H1 (cell line): ENCODE measurements around the gene IRGC. TPM values are rescaled to one million over a fixed set of nuclear protein-coding genes. Genes with fewer than 3 reads are reported as not detected.

Source experiments
- CTCF ChIA-PET: fragments of 300-600 bp; sonication (Branson Sonifier 250); formaldehyde crosslinking; loops from one replicate; lab custom pipeline; 2021; ENCODE audit not compliant: partially characterized antibody; lab: Charles Lee
- POLR2A ChIA-PET: fragments of 300-600 bp; sonication (Branson Sonifier 250); formaldehyde crosslinking; loops from one replicate; lab custom pipeline; 2021; ENCODE audit warnings: inconsistent platforms; ENCODE audit not compliant: partially characterized antibody; lab: Charles Lee
- DNase-seq, 2 experiments: peaks; one replicate each; pipeline versions ENCODE4 v3.0.0 to v3.0.0-alpha.2; 2010 to 2022; ENCODE audit warnings: low spot score in 2 of 2, low read depth in 1 of 2, mixed read lengths in 1 of 2
- FAIRE-seq: peaks from 2 replicates; lab custom pipeline; 2011; peaks lifted over from hg19 to GRCh38; lab: Jason Lieb, UNC
- H2AFZ ChIP-seq: 2 replicates; pipeline ENCODE4 v1.8.1; 2012; ENCODE audit warnings: low read length, inconsistent platforms
- H2AK5ac ChIP-seq: 2 replicates; pipeline ENCODE4 v1.6.1; 2013; ENCODE audit warnings: low read depth, low read length
- H2BK120ac ChIP-seq: replicated peaks from 2 replicates; pipeline ENCODE3; 2013; ENCODE audit warnings: low read depth, low read length, inconsistent platforms
- H2BK12ac ChIP-seq: 2 replicates; pipeline ENCODE4 v1.6.1; 2013; ENCODE audit warnings: low read depth, low read length
- H2BK15ac ChIP-seq: 2 replicates; pipeline ENCODE4 v1.6.1; 2013; ENCODE audit warnings: low read length
- H2BK20ac ChIP-seq: 2 replicates; pipeline ENCODE4 v1.6.1; 2013; ENCODE audit warnings: low read length
- H2BK5ac ChIP-seq: 2 replicates; pipeline ENCODE4 v1.6.1; 2013; ENCODE audit warnings: low read depth, low read length
- H3K14ac ChIP-seq: 2 replicates; pipeline ENCODE4 v1.6.1; 2013; ENCODE audit warnings: inconsistent platforms; ENCODE audit not compliant: insufficient read length
- H3K18ac ChIP-seq: 2 replicates; pipeline ENCODE4 v1.6.1; 2013; ENCODE audit warnings: low read length; ENCODE audit errors: extremely low read depth
- H3K23ac ChIP-seq: 2 replicates; pipeline ENCODE4 v1.6.1; 2013; ENCODE audit warnings: inconsistent platforms; ENCODE audit not compliant: insufficient read length
- H3K23me2 ChIP-seq: 2 replicates; pipeline ENCODE4 v1.6.1; 2013; ENCODE audit warnings: low read depth, low read length
- H3K27ac ChIP-seq: 2 replicates; pipeline ENCODE4 v1.6.1; 2011; ENCODE audit warnings: low read depth, low read length, inconsistent platforms
- H3K27me3 ChIP-seq, 4 experiments: replicated peaks in 1 of 4; 1 replicate in 1 of 4; 2 replicates in 3 of 4; pipeline versions ENCODE4 v1.6.1 to v1.8.1; 2011 to 2013; ENCODE audit warnings: low read length in 3 of 4, mild to moderate bottlenecking in 3 of 4, inconsistent platforms in 2 of 4, mixed read lengths in 2 of 4, moderate library complexity in 1 of 4; ENCODE audit not compliant: control insufficient read depth in 3 of 4, insufficient read depth in 3 of 4; ENCODE audit errors: extremely low read depth in 1 of 4
- H3K36me3 ChIP-seq, 4 experiments: 2 replicates each; pipeline versions ENCODE4 v1.6.1 to v1.8.1; 2011 to 2013; ENCODE audit warnings: mild to moderate bottlenecking in 4 of 4, low read length in 3 of 4, moderate library complexity in 2 of 4, control low read depth in 1 of 4, inconsistent platforms in 1 of 4; ENCODE audit not compliant: insufficient read depth in 4 of 4, control insufficient read depth in 2 of 4
- H3K4ac ChIP-seq: replicated peaks from 2 replicates; pipeline ENCODE3; 2013; ENCODE audit warnings: low read length, low read depth, mixed read lengths, inconsistent platforms; ENCODE audit not compliant: insufficient read length
- H3K4me1 ChIP-seq, 4 experiments: replicated peaks in 1 of 4; 1 replicate in 1 of 4; 2 replicates in 3 of 4; pipeline versions ENCODE4 v1.6.1 to v1.8.1; 2011 to 2013; ENCODE audit warnings: low read length in 3 of 4, inconsistent platforms in 2 of 4, mixed read lengths in 1 of 4; ENCODE audit not compliant: insufficient read depth in 4 of 4, control insufficient read depth in 3 of 4
- H3K4me2 ChIP-seq, 2 experiments: 2 replicates each; pipeline versions ENCODE4 v1.6.1 to v1.8.1; 2011 to 2013; ENCODE audit warnings: low read depth in 2 of 2, low read length in 2 of 2, control low read depth in 1 of 2, inconsistent platforms in 1 of 2, mild to moderate bottlenecking in 1 of 2; ENCODE audit not compliant: insufficient read depth in 1 of 2
- H3K4me3 ChIP-seq, 4 experiments: fragments of 200-600, 300-600 bp in 1 of 4; sonication (generic), shearing (Covaris generic), sonication (Bioruptor Twin) in 1 of 4; 2 replicates each; pipeline versions ENCODE4 v1.5.1 to v1.8.1; 2011 to 2016; ENCODE audit warnings: low read length in 4 of 4, low read depth in 3 of 4, control low read depth in 2 of 4, inconsistent platforms in 2 of 4, mild to moderate bottlenecking in 2 of 4, mixed read lengths in 1 of 4, moderate library complexity in 1 of 4; ENCODE audit not compliant: insufficient read depth in 2 of 4; ENCODE audit errors: extremely low read depth in 1 of 4
- H3K56ac ChIP-seq: replicated peaks from 2 replicates; pipeline ENCODE3; 2013; ENCODE audit warnings: low read depth, mild to moderate bottlenecking, mixed read lengths, low read length, inconsistent platforms; ENCODE audit not compliant: insufficient read length
- H3K79me1 ChIP-seq: 2 replicates; pipeline ENCODE4 v1.6.1; 2013; ENCODE audit warnings: low read depth, low read length, control low read depth
- H3K79me2 ChIP-seq, 2 experiments: 2 replicates each; pipeline versions ENCODE4 v1.6.1 to v1.8.1; 2012 to 2013; ENCODE audit warnings: low read length in 2 of 2, mild to moderate bottlenecking in 2 of 2, inconsistent platforms in 1 of 2; ENCODE audit not compliant: insufficient read depth in 2 of 2, control insufficient read depth in 1 of 2
- H3K9ac ChIP-seq, 4 experiments: replicated peaks in 1 of 4; 1 replicate in 1 of 4; 2 replicates in 3 of 4; pipeline versions ENCODE4 v1.6.1 to v1.8.1; 2011 to 2013; ENCODE audit warnings: low read depth in 3 of 4, low read length in 3 of 4, control low read depth in 2 of 4, mild to moderate bottlenecking in 2 of 4, moderate library complexity in 2 of 4, inconsistent platforms in 1 of 4; ENCODE audit errors: extremely low read depth in 1 of 4
- H3K9me3 ChIP-seq, 2 experiments: 2 replicates each; pipeline versions ENCODE4 v1.6.1 to v1.8.1; 2012 to 2013; ENCODE audit warnings: mild to moderate bottlenecking in 2 of 2, moderate library complexity in 2 of 2, control low read depth in 1 of 2, inconsistent platforms in 1 of 2, low read depth in 1 of 2, low read length in 1 of 2, mixed read lengths in 1 of 2; ENCODE audit not compliant: insufficient read depth in 2 of 2
- H4K20me1 ChIP-seq, 2 experiments: replicated peaks in 1 of 2; 2 replicates each; pipeline versions ENCODE3 to v1.8.1; 2011 to 2013; ENCODE audit warnings: inconsistent platforms in 2 of 2, low read length in 2 of 2, mild to moderate bottlenecking in 1 of 2; ENCODE audit not compliant: insufficient read depth in 2 of 2, control insufficient read depth in 1 of 2
- H4K5ac ChIP-seq: 2 replicates; pipeline ENCODE4 v1.6.1; 2013; ENCODE audit warnings: low read length, low read depth, mixed read lengths, inconsistent platforms; ENCODE audit not compliant: insufficient read length
- H4K8ac ChIP-seq: 2 replicates; pipeline ENCODE4 v1.8.0; 2013; ENCODE audit warnings: mild to moderate bottlenecking, moderate library complexity, low read length, inconsistent platforms; ENCODE audit not compliant: insufficient read depth; ENCODE audit errors: extremely low read depth
- H4K91ac ChIP-seq: replicated peaks from 2 replicates; pipeline ENCODE3; 2013; ENCODE audit warnings: low read length, mixed read lengths, inconsistent platforms; ENCODE audit not compliant: insufficient read length
- ASH2L ChIP-seq: fragments of 200-600, 300-600 bp; sonication (generic); IDR thresholded peaks from one replicate; pipeline ENCODE4 v1.7.1; 2017; ENCODE audit warnings: low read length
- CREB1 ChIP-seq: IDR thresholded peaks from 2 replicates; pipeline ENCODE4 v1.6.1; 2012; ENCODE audit warnings: inconsistent platforms
- FOSL1 ChIP-seq: IDR thresholded peaks from 2 replicates; pipeline ENCODE4 v1.6.1; 2011; ENCODE audit warnings: mild to moderate bottlenecking, low read depth, low read length, moderate library complexity; ENCODE audit not compliant: insufficient read depth
- KDM1A ChIP-seq: fragments of 200-600, 300-600 bp; sonication (generic); IDR thresholded peaks from 2 replicates; pipeline ENCODE4 v1.7.1; 2016; ENCODE audit warnings: mild to moderate bottlenecking, low read length, borderline replicate concordance
- NANOG ChIP-seq: IDR thresholded peaks from 2 replicates; pipeline ENCODE4 v1.6.1; 2011; ENCODE audit warnings: low read length, low read depth, mild to moderate bottlenecking, inconsistent platforms; ENCODE audit not compliant: insufficient read depth, poor library complexity, severe bottlenecking
- SIRT6 ChIP-seq: IDR thresholded peaks from one replicate; pipeline ENCODE4 v1.7.1; 2012; ENCODE audit warnings: low read length, inconsistent platforms
- SP1 ChIP-seq: IDR thresholded peaks from 2 replicates; pipeline ENCODE4 v1.6.1; 2011; ENCODE audit warnings: low read depth, low read length
- TBP ChIP-seq: IDR thresholded peaks from 2 replicates; pipeline ENCODE4 v1.6.1; 2011; ENCODE audit warnings: low read depth, low read length, improper control_type of control experiment
- TEAD4 ChIP-seq: IDR thresholded peaks from 2 replicates; pipeline ENCODE4 v1.6.1; 2012; ENCODE audit warnings: low read depth, low read length, inconsistent platforms, mixed read lengths
- ZNF274 ChIP-seq: IDR thresholded peaks from 2 replicates; pipeline ENCODE4 v1.7.0; 2012; ENCODE audit warnings: low read length, borderline replicate concordance; ENCODE audit errors: extremely low read depth
- WGBS, 2 experiments: shearing (Covaris generic) in 1 of 2; methylation state at CpG; one replicate each; pipeline versions ENCODE4 v1.1.6 to v1.1.7; 2013 to 2015; ENCODE audit warnings: low lambda C conversion rate in 2 of 2, mixed read lengths in 2 of 2, inconsistent platforms in 1 of 2, low coverage in 1 of 2, missing lambda C conversion rate in 1 of 2; ENCODE audit not compliant: insufficient replicate concordance in 2 of 2, insufficient coverage in 1 of 2, insufficient read length in 1 of 2; ENCODE audit errors: extremely low coverage in 1 of 2, missing lambda C conversion rate in 1 of 2; 5-methylcytosine and 5-hydroxymethylcytosine counted together
- polyA plus RNA-seq, 7 experiments: library from polyadenylated mRNA; depleted of rRNA in 3 of 7; stranded (reverse) in 5 of 7; unstranded in 2 of 7; fragments of >200 nt in 5 of 7; fragments of 200-250 nt in 2 of 7; gene quantifications; 1 replicate in 5 of 7; 2 replicates in 1 of 7; 4 replicates in 1 of 7; pipeline versions ENCODE4 v1.2.1 to v1.2.3, GENCODE V29; 2011 to 2013; ENCODE audit warnings: missing spikeins in 2 of 7, mixed read lengths in 2 of 7
- total RNA-seq: library from RNA; stranded (reverse); fragmentation: NEBNext Ultra II Directional; extraction: Animal tissue kit (Norgen Biotek cat#: 25700); gene quantifications from 2 replicates; pipeline ENCODE4 v1.2.1, GENCODE V29; 2021
- TF ChIP-seq, protein P1 (sequence below): IDR thresholded peaks from 2 replicates; pipeline ENCODE4 v1.6.1; 2012; ENCODE audit warnings: low read length, inconsistent platforms
- TF ChIP-seq, protein P2 (sequence below): IDR thresholded peaks from 2 replicates; pipeline ENCODE4 v1.6.1; 2011; ENCODE audit warnings: low read length, improper control_type of control experiment

Gene IRGC
- total and polyA plus RNA-seq, 2 of the 8 experiments (the other 6 are each of a cell fraction or from before 2014, with no cell fraction given): not detected

DNA sequence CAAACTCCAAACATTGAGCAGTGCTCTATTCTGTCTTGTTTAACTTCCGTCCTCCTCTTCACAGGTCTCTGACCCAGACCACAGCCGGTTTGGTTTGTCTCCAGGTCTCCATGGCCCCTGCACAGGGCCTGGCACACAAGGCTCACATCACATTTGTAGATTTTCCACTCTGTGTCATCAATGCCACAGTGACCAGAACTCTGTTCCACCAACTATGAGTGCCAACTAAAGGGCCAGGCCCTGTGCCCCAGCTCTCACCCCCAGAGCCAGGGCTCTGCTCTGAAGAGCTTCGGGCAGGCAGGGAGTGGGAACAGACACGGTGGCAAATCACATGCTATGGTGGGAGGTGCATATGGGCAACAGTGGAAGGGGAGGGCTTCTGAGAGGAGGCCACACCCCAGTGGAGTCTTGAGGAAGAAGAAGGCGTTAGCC, 22.9 kb downstream of the IRGC start:
- H3K79me1 ChIP-seq: no peaks in the 10 kb centered on the region
- TF ChIP-seq TBP: no peak
- no peak for TF ChIP-seq FOSL1
- TF ChIP-seq SIRT6: no peak
- TF ChIP-seq, protein P1, sequence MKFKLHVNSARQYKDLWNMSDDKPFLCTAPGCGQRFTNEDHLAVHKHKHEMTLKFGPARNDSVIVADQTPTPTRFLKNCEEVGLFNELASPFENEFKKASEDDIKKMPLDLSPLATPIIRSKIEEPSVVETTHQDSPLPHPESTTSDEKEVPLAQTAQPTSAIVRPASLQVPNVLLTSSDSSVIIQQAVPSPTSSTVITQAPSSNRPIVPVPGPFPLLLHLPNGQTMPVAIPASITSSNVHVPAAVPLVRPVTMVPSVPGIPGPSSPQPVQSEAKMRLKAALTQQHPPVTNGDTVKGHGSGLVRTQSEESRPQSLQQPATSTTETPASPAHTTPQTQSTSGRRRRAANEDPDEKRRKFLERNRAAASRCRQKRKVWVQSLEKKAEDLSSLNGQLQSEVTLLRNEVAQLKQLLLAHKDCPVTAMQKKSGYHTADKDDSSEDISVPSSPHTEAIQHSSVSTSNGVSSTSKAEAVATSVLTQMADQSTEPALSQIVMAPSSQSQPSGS: no peak
- TF ChIP-seq KDM1A: no peak
- TF ChIP-seq ZNF274: no peak
- no peak for TF ChIP-seq NANOG
- TF ChIP-seq TEAD4: no peak
- TF ChIP-seq, protein P2, sequence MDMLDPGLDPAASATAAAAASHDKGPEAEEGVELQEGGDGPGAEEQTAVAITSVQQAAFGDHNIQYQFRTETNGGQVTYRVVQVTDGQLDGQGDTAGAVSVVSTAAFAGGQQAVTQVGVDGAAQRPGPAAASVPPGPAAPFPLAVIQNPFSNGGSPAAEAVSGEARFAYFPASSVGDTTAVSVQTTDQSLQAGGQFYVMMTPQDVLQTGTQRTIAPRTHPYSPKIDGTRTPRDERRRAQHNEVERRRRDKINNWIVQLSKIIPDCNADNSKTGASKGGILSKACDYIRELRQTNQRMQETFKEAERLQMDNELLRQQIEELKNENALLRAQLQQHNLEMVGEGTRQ: no peak
- TF ChIP-seq ASH2L: no peak
- no peak for TF ChIP-seq CREB1
- TF ChIP-seq SP1: no peak

More for the DNA sequence above, 22.9 kb downstream of the IRGC start:
- Histone ChIP-seq H3K4ac (no peak overlapping the region), H3K4me2 (no peak overlapping the region), H4K20me1 (peaks cover 0 to 3% of the 10 kb centered on the region in 2 experiments), H2AFZ (no peak overlapping the region), H2BK15ac (no peak overlapping the region), H3K4me1 (no peaks in the 10 kb centered on the region), H3K14ac (no peak overlapping the region), H3K79me2 (no peaks in the 10 kb centered on the region), H2BK12ac (no peak overlapping the region), H2BK120ac (no peak overlapping the region), H3K23ac (no peak overlapping the region), H2BK20ac (no peak overlapping the region), H3K9ac (no peak overlapping the region), H3K23me2 (no peaks in the 10 kb centered on the region), H4K8ac (no peak overlapping the region), H2AK5ac (no peak overlapping the region), H3K56ac (no peak overlapping the region), H3K4me3 (no peak overlapping the region), H3K18ac (no peak overlapping the region), H4K91ac (no peak overlapping the region), H3K27ac (no peak overlapping the region), H4K5ac (no peak overlapping the region), H3K9me3 (no peaks in the 10 kb centered on the region), H2BK5ac (no peak overlapping the region), H3K36me3 (peaks cover 14 to 44% (median 33%) of the 10 kb centered on the region in 4 experiments), H3K27me3 (no peaks in the 10 kb centered on the region)
- 84% methylated on average over 5 of the region's 5 CpGs; no CpG with 5 or more reads in 1 of the 2 experiments for WGBS, 2 experiments
- FAIRE-seq (no peak), DNase-seq (no peak)
- POLR2A ChIA-PET: interaction anchor here (0.6 to 1.6 kb wide), 3 partner anchors 10 to 114 kb away, joined by 3 to 5 read pairs (median 3); no protein-coding TSS in a partner anchor
- CTCF ChIA-PET: interaction anchor here (0.6 to 1.4 kb wide), 7 partner anchors 13 to 208 kb away, joined by 3 to 4 read pairs (median 3); no protein-coding TSS in a partner anchor
